Ishikawa (cell line): ENCODE data around the gene SCAP.

Experiments used
- CREB1 ChIP-seq: IDR thresholded peaks from 2 replicates; pipeline ENCODE4 v1.6.1; 2012; ENCODE audit warnings: low read depth
- EGR1 ChIP-seq: IDR thresholded peaks from 2 replicates; pipeline ENCODE4 v1.6.1; 2012
- EP300 ChIP-seq: IDR thresholded peaks from 2 replicates; pipeline ENCODE4 v1.6.1; 2012; ENCODE audit warnings: borderline replicate concordance
- MAX ChIP-seq: IDR thresholded peaks from 2 replicates; pipeline ENCODE4 v1.6.1; 2012
- NFIC ChIP-seq: IDR thresholded peaks from 2 replicates; pipeline ENCODE4 v1.6.1; 2012
- RAD21 ChIP-seq: IDR thresholded peaks from 2 replicates; pipeline ENCODE4 v1.6.1; 2012; ENCODE audit warnings: low read depth
- REST ChIP-seq: IDR thresholded peaks from 2 replicates; pipeline ENCODE4 v1.6.1; 2012; ENCODE audit warnings: low read depth, mild to moderate bottlenecking
- TCF12 ChIP-seq: IDR thresholded peaks from 2 replicates; pipeline ENCODE4 v1.6.1; 2012; ENCODE audit warnings: low read depth
- TEAD4 ChIP-seq: IDR thresholded peaks from 2 replicates; pipeline ENCODE4 v1.6.1; 2012
- USF1 ChIP-seq: IDR thresholded peaks from 2 replicates; pipeline ENCODE4 v1.6.1; 2012
- YY1 ChIP-seq: IDR thresholded peaks from 2 replicates; pipeline ENCODE4 v1.6.1; 2012; ENCODE audit warnings: low read depth
- ZBTB7A ChIP-seq: IDR thresholded peaks from 2 replicates; pipeline ENCODE4 v1.6.1; 2012; ENCODE audit warnings: low read depth

- TF ChIP-seq RAD21 (no peak), EP300 (no peak), USF1 (no peak), CREB1 (no peak), REST (no peak), TEAD4 (no peak), ZBTB7A (no peak), EGR1 (no peak), YY1 (no peak), NFIC (no peak), MAX (peak; percentile 55), TCF12 (no peak)
Measured at GRCh38 chr3:47433796-47434195, 41.9 kb downstream of the SCAP start.
